Right ventricle myocardium superior (tissue), 1 donor: ENCODE measurements around the gene ARSK. TPM values are rescaled to one million over a fixed set of nuclear protein-coding genes. Genes with fewer than 3 reads are reported as not detected.

Experiments
- ATAC-seq: fragments of 200-7000 bp; cut with Tn5 transposase; one replicate; pipeline ENCODE4 v1.9.1; 2020; ENCODE audit warnings: mild to moderate bottlenecking; ENCODE audit not compliant: poor library complexity
- DNase-seq: peaks from one replicate; pipeline ENCODE4 v3.0.0-alpha.2; 2020
- intact Hi-C: fragments of 100-400 bp; cut with DNase I; formaldehyde crosslinking; loops from one replicate; pipeline ENCODE4 v1.11.2; 2022
- long read RNA-seq: library from polyadenylated mRNA; unstranded; transcript quantifications from one replicate; pipeline ENCODE4 v2.0.0, GENCODE V29; 2021
- total RNA-seq: library from RNA; stranded (reverse); fragmentation: NEBNext Ultra II Directional; extraction: Animal tissue kit (Norgen Biotek cat#: 25700); gene quantifications from one replicate; pipeline ENCODE4 v1.2.1, GENCODE V29; 2021
- donor health status: DM: no; HTN: yes; CAD: no; lungs with severe emphysema.

The ARSK gene, protein sequence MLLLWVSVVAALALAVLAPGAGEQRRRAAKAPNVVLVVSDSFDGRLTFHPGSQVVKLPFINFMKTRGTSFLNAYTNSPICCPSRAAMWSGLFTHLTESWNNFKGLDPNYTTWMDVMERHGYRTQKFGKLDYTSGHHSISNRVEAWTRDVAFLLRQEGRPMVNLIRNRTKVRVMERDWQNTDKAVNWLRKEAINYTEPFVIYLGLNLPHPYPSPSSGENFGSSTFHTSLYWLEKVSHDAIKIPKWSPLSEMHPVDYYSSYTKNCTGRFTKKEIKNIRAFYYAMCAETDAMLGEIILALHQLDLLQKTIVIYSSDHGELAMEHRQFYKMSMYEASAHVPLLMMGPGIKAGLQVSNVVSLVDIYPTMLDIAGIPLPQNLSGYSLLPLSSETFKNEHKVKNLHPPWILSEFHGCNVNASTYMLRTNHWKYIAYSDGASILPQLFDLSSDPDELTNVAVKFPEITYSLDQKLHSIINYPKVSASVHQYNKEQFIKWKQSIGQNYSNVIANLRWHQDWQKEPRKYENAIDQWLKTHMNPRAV
- 4.1 TPM for total RNA-seq
- long read RNA-seq, transcript ARSK-201 (8 exons, 3,354 nt): major isoform, 8 of 10 reads
- long read RNA-seq, partial matches to known transcripts: 1 of 10 reads
- long read RNA-seq, other reads (novel, unspliced or antisense): 1 of 10 reads

DNA sequence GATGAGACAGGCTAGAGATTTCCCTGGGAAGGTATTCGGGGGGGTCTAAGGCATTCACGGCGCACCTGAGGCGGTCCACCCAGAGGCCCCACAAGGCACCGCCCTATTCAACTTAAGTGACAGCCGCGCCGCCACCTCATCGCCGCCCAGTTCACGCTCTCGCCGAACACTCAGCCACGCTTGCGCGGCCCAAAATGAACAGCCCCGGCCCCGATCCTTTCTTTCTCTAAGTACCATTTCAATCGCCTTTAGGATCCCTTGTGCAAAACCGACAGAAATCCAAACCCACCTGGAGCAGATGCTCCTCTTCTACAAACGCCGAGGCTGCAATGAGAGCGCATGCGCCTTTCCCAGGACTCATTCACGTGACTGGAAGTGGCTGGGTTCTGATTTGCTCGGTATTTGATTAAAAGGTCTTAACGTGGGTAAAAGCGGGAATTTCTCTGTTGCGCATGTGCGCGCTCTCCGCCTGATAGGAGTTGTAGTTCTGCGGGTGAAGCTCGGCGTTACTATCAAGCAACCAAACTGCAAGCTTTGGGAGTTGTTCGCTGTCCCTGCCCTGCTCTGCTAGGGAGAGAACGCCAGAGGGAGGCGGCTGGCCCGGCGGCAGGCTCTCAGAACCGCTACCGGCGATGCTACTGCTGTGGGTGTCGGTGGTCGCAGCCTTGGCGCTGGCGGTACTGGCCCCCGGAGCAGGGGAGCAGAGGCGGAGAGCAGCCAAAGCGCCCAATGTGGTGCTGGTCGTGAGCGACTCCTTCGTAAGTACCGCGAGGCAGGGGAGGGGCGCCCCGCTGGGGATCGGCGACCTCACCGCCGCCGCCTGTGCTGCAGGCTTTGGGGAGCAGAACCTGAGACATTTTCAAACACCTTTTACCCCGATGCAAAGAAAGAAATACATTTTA lies at the start of gene ARSK, which contains the start of gene SKIC3:
ARSK (plus strand) TSS at position 455 of the 902 bp plus-strand sequence; CDS start at position 633, 178 bp downstream.
SKIC3 (minus strand) TSS at position 331 of the 902 bp plus-strand sequence. CDS start 7,827 bp downstream, outside the sequence.
- peak; percentile 96 for DNase-seq
- ATAC-seq: peak; percentile 97
- intact Hi-C loops: no loop called here

DNA sequence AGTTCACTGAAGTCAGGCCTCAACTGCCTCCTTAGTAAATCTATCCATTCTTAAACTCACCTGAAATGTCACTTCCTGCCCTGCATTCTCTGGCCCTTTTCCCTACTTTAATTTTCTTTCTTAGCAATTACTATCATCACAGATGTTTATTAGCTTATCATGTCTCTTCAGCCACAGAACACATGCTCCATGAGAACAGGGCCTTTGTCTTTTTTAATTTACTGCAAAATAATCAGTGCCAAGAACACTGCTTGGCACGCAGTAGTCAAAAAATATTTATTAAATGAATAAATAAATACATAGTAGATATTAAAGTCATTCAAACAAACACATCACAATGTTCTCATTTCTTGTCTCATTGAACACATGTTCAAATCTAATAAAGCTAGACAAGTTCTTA lies 46.4 kb upstream of the ARSK start:
- ATAC-seq (no peak), DNase-seq (no peak)
- intact Hi-C loops: no loop called here

DNA sequence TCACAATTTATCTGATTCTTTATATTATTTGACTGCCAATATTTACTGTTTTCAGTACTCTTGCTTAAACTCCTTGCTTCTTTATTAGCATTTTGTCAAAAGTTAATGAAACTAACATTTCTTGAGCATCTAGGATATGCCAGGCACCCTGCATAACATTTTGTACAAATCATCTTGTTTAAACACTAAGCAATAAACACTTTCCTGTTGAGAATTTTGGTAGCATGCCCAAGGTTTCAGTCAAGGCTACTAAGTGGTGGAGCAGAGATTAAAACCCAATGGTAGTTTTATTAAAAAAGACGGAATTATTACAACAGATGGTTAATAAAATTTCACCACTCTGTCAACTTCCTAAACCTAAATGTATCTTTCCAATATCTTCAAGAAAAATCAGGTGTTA lies 43.3 kb upstream of the ARSK start:
- DNase-seq: no peak
- intact Hi-C loops: no loop called here
- no peak for ATAC-seq

DNA sequence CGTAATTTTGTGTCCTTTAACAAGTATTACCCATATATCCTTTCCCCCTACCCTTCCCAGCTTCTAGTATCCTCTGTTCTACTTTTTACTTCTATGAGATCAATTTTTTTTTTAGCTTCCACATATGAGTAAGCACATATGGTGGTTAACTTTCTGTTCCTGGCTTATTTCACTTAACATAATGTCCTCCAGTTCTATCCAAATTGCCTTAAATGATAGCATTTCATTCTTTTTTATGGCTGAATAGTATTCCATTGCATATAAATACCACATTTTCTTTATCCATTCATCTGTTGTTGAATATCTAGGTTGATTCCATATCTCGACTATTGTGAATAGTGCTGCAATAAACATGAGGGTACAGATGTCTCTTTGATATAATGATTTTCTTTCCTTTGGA lies 36.5 kb upstream of the ARSK start:
- ATAC-seq (no peak), DNase-seq (no peak)
- intact Hi-C loops: no loop called here

DNA sequence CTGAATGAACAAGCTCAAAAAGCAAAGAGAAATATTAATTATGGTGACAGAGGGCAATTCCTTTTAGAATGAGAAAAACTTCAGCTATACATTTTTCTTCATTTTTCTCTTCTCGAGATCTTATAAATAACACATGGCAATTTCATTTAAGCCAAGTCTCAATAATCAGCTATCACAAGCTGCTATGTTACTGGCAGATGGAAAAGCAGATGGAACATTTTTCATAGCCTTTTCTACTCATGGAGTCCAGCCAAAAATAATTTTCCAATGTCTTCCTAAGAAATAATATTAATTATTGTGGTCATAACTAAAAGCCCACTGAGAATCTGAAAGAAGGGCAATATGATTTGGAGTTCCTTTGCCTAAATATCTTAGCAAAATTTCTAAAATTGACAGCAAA lies 35.8 kb upstream of the ARSK start:
- ATAC-seq: no peak
- intact Hi-C loops: no loop called here
- no peak for DNase-seq

DNA sequence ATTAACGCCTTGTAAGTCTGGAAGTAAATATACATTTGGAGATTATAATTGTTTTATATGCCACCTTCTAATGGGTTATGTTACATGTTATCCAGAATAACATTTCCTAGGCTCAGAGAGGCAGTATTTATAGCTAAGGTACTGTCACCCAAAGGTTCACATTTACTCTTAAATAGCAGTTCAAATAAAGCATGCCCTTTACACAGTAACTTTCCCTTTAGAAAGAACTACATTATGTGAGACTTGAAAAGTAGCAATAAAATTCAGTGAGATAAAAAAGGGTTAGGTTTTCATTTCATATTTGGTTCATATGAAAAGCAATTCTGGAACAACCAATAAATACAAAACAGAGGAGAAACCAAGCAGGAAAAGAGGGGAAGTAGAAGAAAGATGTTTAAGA lies 35.2 kb upstream of the ARSK start:
- ATAC-seq: no peak
- DNase-seq: no peak
- intact Hi-C loops: no loop called here

DNA sequence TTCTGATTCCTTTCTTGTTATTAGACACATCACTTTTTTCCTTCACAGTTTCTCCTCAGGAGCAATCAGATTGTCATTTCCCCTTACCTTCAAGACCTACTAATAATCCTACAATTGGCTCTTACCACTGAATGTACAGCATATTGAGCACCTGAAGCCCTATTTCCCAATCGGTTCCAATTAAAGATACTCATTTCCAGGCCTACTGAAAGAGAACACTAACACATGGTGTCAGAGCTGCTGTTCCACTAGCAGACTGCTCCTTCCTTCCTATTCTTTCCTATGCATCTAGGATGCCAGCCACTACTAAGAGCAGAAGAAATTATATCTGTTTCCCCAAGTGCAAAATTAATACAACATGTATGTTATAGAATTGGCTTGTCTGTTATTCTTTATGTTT lies 34.7 kb upstream of the ARSK start:
- intact Hi-C loops: no loop called here
- no peak for ATAC-seq
- DNase-seq: no peak

DNA sequence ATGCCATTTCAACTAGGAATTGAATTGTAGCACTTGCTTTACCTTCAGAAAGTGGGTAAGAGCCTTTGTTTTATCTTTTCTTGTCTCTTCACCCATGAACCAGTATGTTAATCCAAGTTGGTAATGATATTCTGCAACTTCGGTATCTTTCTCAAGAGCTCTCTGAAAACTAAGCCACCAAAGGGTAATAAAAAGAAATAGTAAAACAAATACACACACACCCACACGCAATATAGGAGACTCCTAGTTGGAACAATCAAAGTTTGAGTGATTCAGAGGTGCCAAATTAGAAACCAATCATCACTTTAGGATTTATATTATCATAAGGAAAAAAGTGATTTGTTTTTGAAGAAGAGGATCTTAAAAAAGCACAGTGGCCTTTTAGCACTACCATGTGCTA lies 30.5 kb upstream of the ARSK start:
- intact Hi-C loops: no loop called here
- DNase-seq (no peak), ATAC-seq (no peak)

DNA sequence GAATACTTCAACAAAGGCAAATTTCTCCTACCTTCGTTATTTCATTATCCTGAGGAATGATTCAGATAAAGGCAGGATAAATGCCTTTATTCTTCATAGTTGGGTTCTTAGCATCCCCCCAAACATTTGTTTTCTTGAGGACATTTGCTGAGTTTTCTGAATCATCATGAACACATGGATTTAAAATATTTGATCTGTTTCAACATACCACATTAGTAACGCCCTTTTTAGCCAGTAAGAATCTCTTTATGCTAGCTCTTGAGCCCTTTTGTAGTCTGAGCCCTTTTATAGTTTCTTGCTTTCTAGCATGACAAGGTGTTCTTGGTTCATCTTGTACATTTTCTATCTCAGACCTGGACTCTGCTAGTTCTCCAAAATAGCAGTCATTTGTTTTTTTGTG lies 28.0 kb upstream of the ARSK start:
- DNase-seq: no peak
- intact Hi-C loops: no loop called here
- no peak for ATAC-seq

DNA sequence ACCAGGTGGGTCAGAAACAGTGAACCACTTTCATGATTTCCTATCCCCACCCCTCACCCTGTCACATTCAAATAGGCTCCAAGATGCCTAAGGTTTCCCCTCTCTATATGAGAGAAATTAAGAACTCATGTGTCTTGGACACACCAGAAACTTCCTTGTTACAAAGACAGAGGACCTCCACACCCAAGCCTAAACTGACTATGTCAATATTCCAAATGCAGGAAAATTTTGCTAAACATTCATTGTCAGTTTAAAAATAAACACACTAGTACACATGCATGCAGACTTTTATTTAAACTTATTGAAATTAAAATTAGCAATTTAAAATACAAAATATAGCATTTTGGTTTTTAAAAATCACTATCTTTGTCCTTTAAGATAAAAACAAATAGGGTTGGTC lies 26.3 kb upstream of the ARSK start:
- intact Hi-C loops: no loop called here
- no peak for ATAC-seq

DNA sequence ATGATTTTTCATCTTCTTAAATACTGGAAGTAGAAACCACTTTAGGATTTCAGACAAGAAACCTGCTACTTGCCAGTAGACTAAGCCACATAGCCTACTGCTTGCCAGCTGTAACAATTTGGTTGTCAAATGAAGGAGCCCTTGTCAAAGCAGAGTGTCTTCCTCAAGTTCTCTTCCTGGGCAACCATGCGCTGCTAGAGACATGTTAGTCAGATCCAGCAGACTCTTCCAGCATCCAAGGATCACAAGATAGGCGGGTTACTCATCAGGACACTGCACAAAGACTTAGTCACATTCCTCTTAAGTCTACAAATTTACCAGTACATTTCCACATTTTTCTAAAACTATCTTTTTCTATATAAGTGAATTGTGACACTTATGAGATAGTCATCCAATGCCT lies 24.5 kb upstream of the ARSK start:
- no peak for DNase-seq
- intact Hi-C loops: no loop called here
- ATAC-seq: no peak

More for the DNA sequence above, 26.3 kb upstream of the ARSK start:
- no peak for DNase-seq

DNA sequence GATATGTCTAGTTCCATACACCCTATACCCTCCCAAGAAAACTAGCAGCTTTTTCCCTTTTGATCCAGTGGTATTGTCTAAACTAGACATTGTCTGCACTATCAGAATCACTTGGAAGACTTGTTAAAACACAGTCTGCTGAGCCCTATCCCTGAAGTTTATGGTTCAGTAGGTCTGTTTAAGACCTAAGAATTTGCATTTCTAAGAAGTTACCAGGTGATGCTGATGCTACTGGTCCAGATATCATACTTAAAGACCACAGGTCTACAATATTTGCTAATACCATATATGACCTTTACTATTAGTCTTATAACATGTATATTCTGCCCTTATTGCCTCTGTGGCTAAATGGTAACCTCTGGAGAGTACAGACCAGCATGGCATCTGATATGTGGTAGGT lies 23.4 kb upstream of the ARSK start:
- DNase-seq (no peak), ATAC-seq (no peak)
- intact Hi-C loops: no loop called here

DNA sequence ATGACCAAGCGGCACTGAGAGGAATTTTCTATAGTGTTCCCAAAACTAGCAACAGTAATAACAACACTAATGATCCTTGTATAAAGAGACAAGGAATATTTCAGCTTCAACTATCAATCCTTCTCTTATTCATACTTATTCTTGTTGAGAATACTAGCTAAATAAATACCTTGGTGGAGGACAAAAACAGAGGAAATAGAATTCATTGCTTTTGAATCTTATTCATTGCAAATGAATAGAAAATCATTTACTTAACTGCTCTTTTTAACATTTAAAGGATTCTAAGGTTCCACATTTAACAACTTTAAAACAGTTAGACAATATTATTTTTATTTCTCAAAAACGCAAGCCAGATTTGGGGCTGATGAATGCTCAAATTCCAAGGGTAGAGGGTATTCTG lies 22.5 kb upstream of the ARSK start:
- intact Hi-C loops: no loop called here
- no peak for DNase-seq
- ATAC-seq: no peak

DNA sequence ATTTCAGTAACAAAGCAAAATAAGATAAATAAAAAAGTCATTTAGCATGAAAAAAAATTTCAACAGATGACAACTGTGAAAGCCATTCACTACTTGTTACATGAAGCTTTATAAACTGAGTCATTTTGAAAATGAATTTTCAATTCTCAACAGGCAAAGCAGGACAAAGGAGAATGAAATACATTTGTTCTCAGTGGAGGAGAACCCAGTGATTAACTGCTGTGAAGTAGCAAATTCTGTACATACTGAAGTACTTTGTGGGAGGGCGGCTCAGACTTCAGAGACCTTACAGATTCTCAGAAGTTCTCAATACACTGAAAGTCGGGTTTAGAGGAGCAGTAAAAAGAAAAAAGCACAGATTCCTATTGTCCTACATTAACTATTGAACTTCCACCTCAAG lies 21.8 kb upstream of the ARSK start:
- intact Hi-C loops: no loop called here
- DNase-seq (no peak), ATAC-seq (no peak)

DNA sequence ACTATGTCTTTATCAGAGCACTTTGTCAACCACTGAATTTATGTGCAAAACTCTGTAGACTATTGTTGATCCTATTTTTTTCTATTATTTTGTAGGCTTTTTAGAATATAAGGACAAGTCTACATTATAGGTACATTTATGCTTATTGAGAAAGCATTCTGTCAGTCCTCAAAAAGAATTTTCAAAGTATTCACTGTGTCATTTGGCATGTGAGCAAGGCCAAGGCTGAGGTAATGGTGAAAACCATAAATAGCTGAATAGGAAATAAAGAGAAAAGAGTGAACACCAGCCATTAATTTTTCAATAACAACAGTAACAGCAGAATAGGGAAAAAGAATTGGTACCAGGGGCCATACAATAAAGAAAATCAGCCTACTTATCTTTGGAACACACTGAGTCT lies 21.1 kb upstream of the ARSK start:
- DNase-seq: no peak
- ATAC-seq: no peak
- intact Hi-C loops: no loop called here

DNA sequence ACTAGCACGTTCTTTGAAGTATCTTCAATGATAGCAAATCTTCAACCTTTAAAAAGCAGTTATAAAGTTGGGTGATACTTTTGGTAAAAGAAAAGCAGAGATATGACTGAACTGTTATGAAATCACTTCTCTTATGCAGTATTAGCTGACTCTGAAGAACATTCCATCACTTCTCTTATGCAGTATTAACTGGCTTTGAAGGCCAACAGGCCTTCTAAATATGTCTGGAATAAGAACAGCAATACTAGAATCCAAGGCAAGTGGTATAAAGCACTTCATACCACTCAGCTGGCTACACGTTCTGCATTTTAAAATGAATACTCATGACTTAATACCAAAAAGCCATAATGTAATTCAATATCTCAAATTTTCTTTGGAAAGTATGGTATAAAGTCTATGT lies 17.4 kb upstream of the ARSK start:
- no peak for DNase-seq
- no peak for ATAC-seq
- intact Hi-C loops: no loop called here

DNA sequence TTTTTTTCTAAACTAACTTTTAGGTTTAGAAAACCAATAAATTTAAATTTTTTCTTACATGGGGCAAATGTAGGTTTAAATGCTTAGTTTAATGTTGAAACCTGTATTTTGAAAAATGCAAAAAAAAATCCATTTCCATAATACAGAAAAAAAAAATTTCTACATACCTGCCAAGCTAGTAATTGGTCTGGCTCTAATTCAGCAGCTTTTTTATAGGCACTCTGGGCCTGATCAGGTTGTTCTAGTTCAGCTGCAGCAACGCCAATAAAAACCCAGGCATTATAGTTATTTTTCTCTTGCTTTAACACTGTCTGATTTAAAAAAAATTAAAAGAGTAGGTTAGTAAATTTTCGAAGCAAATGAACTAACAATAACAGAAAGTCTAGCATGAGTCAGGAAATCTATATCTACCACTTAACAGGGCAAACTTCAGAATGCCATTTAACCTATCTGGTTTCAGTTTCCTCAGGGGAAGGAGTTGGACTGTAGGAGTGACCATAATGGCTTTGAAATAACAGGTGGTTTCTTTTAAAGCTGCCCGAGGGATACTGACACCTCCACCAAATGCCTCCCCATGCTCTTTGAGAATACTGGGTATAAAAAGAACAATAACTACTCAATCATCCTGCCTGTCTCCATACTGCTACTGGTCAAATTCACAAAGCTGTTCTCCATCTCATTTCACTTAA lies 11.7 kb upstream of the ARSK start:
- intact Hi-C loops: no loop called here
- ATAC-seq: peak; percentile 34
- no peak for DNase-seq

DNA sequence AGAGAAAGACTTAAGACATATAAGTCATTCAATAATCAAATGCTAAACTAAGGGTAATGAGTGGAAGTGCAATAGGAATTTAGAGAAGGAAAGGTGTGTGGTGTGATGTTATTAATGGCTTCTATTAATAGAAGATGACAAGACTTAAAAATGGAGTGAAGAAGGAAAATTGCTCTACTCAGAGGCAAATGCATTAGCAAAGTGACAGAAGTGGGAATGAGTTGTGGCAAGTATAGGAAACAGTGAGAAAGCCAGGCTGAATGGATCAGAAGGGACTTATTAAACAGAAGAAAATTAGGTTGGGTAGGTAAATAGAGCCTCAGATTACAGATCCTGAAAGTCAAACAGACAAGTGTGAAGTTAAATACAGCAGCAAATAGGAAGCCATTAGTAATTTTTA lies 5.9 kb upstream of the ARSK start:
- intact Hi-C loops: no loop called here
- no peak for DNase-seq
- no peak for ATAC-seq

DNA sequence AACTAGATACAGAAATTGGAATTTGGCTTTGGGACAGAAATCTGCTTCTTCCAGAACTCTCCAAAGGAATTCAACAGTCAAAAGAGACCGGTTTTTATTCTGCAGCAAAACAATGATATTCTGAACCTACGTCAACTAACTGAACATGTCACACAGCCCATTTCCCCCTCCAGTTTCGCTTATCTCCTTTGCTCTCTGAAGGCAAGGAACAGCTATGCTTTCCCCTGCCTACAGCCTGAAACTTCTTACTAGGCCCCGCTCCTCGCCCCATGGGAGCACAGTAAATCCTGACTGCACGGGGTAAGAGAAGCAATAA lies 612 bp upstream of the ARSK start:
- DNase-seq (no peak), ATAC-seq (no peak)
- intact Hi-C loops: no loop called here
